Pancreas (tissue), 10 donors: ENCODE measurements around the gene C14orf132. TPM values are rescaled to one million over a fixed set of nuclear protein-coding genes. Genes with fewer than 3 reads are reported as not detected.

Experiments used
- ATAC-seq, 4 donors: fragments of 200-7000 bp; cut with Tn5 transposase; one replicate each; pipeline versions ENCODE4 v1.8.0 to v1.9.1; 2020; ENCODE audit warnings: mild to moderate bottlenecking in 4 of 4, moderate library complexity in 4 of 4
- DNase-seq, 6 donors: peaks; one replicate each; pipeline ENCODE4 v3.0.0-alpha.2; 2020
- FAIRE-seq: peaks from 2 replicates; lab custom pipeline; 2012; peaks lifted over from hg19 to GRCh38; lab: Jason Lieb, UNC
- H3K27ac ChIP-seq, 4 donors: fragments of 200-600 bp; sonication (generic); 1 replicate in 3 of 4; 2 replicates in 1 of 4; pipeline versions ENCODE4 v1.5.0 to v1.8.0; 2020
- H3K27me3 ChIP-seq, 4 donors: fragments of 200-600 bp; one replicate each; pipeline ENCODE4 v1.8.0; 2021
- H3K36me3 ChIP-seq, 3 donors: fragments of 200-600 bp; sonication (generic) in 1 of 3; one replicate each; pipeline versions ENCODE4 v1.5.0 to v1.8.0; 2020 to 2021
- H3K4me1 ChIP-seq, 3 donors: fragments of 200-600 bp; one replicate each; pipeline ENCODE4 v1.8.0; 2021
- H3K4me3 ChIP-seq, 4 donors: fragments of 200-600 bp; sonication (generic) in 2 of 4; one replicate each; pipeline versions ENCODE4 v1.5.0 to v1.8.0; 2020 to 2021
- H3K9me3 ChIP-seq, 4 donors: fragments of 200-600 bp; one replicate each; pipeline ENCODE4 v1.8.0; 2021
- WGBS, 2 donors: extraction: QIAGEN DNeasy Blood & Tissue Kit; methylation state at CpG; one replicate each; pipeline ENCODE4 v1.1.7; 2013; 5-methylcytosine and 5-hydroxymethylcytosine counted together
- intact Hi-C, 3 donors: fragments of 100-400 bp; cut with DNase I; formaldehyde crosslinking; loops; one replicate each; pipeline versions ENCODE4 v1.11.1 to v1.14.2; 2022
- polyA plus RNA-seq, 2 donors: library from polyadenylated mRNA; stranded (reverse); fragments of 200-250 nt; gene quantifications; one replicate each; pipeline ENCODE4 v1.2.3, GENCODE V29; 2013
- total RNA-seq, 6 donors: library from RNA; stranded (reverse); fragmentation: NEBNext Ultra II Directional in 4 of 6; extraction: Animal tissue kit (Norgen Biotek cat#: 25700) in 4 of 6; gene quantifications; one replicate each; pipeline versions ENCODE4 v1.2.1 to v1.2.4, GENCODE V29; 2021 to 2023
- TF ChIP-seq, protein P1 (sequence below), 4 donors: fragments of 200-600 bp; sonication (generic) in 3 of 4; IDR thresholded peaks; one replicate each; pipeline versions ENCODE4 v1.5.0 to v1.8.0; 2021; ENCODE audit warnings: antibody characterized with exemption in 4 of 4
- donor health status: healthy with polysubstance abuse.
- donor health status: DM: no; HTN: no; CAD: no; lungs with moderate emphysema.
- donor health status: DM: no; HTN: no; CAD: no.
- donor health status: control.
- donor health status: control.
- donor health status: Bipolar disorder and iron deficiency.
- donor health status: DM: yes; HTN: yes; CAD: no.
- donor health status: DM: no; HTN: no; CAD: no.
- donor health status: DM: no; HTN: no; CAD: no.
- donor health status: DM: yes; HTN: yes; CAD: no.

Gene C14orf132
- total and polyA plus RNA-seq, 8 donors = 1.5 to 11.7 (median 3.7) TPM

DNA sequence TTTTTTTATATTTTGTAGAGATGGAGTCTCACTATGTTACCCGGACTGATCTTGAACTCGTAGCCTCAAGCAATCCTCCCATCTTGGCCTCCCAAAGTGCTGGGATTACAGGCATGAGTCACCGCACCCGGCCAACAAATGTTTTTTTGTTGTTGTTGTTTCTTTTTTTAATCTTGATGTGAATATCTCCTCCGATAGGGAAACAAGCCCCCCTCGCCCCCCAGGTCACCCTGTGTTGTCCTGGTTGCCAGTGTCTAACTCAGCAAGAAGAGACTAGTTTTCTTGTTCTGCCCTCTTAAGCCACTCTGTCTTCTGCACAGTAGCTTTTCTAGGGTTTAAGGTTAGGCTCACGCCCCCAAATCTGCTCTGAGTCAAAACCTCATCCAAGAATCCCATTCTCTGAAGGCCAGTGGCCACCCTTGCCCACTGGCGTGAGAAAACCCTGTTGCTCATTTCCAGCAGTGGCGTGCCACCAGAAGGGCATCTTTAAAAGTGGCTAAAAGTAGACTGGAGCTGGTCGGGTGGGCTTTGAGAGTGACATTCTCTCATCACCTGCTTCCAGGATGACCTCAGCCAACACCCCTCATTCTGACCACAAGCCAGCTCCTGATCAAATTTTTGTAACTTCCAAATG is 42.7 kb downstream of the C14orf132 start:
- WGBS, 2 donors = 79 to 94% methylated on average over 10 of the region's 10 CpGs
- Histone ChIP-seq H3K4me3 (no peak overlapping the region), H3K4me1 (peaks cover 0 to 8% (median 0%) of the 10 kb centered on the region in 3 donors), H3K9me3 (no peaks in the 10 kb centered on the region), H3K27me3 (no peaks in the 10 kb centered on the region), H3K27ac (no peak overlapping the region), H3K36me3 (no peaks in the 10 kb centered on the region)
- intact Hi-C loops = no loop called here
- TF ChIP-seq, protein P1, sequence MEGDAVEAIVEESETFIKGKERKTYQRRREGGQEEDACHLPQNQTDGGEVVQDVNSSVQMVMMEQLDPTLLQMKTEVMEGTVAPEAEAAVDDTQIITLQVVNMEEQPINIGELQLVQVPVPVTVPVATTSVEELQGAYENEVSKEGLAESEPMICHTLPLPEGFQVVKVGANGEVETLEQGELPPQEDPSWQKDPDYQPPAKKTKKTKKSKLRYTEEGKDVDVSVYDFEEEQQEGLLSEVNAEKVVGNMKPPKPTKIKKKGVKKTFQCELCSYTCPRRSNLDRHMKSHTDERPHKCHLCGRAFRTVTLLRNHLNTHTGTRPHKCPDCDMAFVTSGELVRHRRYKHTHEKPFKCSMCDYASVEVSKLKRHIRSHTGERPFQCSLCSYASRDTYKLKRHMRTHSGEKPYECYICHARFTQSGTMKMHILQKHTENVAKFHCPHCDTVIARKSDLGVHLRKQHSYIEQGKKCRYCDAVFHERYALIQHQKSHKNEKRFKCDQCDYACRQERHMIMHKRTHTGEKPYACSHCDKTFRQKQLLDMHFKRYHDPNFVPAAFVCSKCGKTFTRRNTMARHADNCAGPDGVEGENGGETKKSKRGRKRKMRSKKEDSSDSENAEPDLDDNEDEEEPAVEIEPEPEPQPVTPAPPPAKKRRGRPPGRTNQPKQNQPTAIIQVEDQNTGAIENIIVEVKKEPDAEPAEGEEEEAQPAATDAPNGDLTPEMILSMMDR (IDR thresholded peaks at IDR 0.05) = no peak
- peak in 1 of 6 donors; percentile 18 for DNase-seq
- no peak for ATAC-seq
- FAIRE-seq = no peak

DNA sequence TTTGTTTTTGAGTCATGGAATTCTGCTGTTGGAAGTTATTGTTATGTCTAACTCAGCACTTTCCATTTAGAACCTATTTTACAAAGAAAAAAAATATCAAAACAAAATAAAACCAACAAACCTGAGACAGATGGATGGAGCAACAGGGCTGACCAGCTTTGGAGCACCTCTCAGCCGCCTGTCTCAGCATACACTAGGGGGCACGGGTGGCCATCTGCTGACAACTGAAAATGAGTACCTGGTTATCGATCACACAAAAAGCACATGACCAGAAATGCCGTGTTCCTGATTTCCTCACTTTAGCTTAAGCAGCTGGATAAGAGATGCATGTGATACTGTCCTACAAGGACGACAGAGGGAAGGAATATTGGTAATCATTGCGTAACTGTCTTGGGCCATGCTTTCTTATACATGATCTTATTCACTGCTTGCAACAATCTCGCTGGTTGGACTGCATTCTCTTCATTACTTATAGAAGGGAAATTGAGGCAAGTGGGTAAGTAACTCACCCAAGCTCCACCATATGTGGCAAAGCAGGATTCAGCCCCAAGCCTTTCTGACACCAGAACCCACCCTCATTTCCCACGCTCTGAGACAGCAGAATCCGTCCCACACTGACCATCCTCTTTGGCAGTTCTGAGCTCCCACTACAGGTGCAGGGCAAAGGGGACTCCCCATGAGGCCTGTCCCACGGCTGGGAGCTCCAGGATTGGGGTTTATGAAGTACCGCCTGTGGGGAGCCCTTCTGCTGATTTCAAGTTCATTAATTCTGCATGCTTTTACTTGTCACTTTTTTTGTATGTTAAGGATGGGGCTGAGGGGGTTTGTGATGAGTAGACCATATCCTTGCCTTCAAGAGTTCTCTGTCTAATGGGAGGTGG is 43.5 kb downstream of the C14orf132 start:
- 79 to 81% methylated on average over 11 of the region's 11 CpGs for WGBS, 2 donors
- H3K4me3 ChIP-seq = no peak overlapping the region

DNA sequence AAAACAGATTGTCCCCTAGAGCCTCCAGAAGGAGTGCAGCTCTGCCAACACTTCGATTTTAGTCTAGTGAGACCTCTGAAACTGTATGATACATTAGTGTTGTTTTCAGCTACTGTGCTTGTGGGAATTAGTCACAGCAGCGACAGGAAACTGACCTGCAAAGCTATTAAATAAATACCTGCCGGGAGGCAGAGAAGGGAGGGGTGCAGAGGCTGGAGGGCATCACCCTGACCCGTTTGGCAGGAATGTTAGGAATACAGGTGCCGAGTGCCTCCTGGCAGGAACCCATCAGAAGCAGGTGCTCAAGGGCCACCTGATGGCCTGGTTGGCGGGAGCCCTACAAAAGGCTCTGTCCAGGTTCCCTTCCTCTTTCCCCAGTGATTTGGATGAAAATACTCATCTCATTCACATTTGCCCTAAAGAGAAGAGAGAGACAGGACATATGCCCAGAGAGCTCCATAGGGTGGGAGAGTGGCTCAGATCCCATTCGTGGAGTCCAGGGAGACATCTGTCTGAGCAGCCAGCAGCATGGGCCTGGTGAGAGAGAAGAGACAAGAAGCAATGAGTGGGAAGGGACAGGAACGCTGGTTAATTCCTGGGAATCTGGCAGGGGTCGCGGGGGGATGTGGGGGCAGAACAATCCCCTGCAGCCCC is 44.6 kb downstream of the C14orf132 start:
- ATAC-seq = peak; percentile 87 to 93 (median 92)
- WGBS, 2 donors = 44 to 50% methylated on average over 10 of the region's 10 CpGs

More for the DNA sequence above, 43.5 kb downstream of the C14orf132 start:
- intact Hi-C loops = no loop called here
- Histone ChIP-seq H3K4me1 (peaks cover 0 to 8% (median 0%) of the 10 kb centered on the region in 3 donors), H3K9me3 (no peaks in the 10 kb centered on the region), H3K36me3 (no peaks in the 10 kb centered on the region), H3K27ac (peak overlapping the region in 2 of 4 donors; percentile 41 to 78), H3K27me3 (no peaks in the 10 kb centered on the region)
- ATAC-seq (no peak), DNase-seq (peak in 1 of 6 donors; percentile 29), FAIRE-seq (no peak)
- TF ChIP-seq, protein P1 (IDR thresholded peaks at IDR 0.05) = no peak

DNA sequence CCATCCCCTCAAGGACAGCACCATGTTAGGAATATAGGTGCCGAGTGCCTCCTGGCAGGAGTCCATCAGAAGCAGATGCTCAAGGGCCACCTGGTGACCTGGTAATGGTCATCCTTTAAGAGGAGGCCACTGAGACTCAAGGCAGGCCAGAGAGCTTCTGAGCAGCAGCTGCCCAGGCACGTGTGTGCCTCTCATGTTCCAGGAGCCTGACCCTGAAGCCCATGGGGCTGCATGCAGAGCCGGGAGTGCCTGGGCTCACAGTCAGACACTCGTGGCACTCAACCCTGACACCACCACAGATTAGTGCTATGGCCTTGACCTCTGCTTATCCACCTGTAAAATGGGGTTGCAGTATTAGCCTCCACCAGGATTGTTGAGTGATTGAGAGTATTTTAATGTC is 45.6 kb downstream of the C14orf132 start:
- intact Hi-C loops = no loop called here
- WGBS, 2 donors = 45 to 52% methylated on average over 4 of the region's 4 CpGs

More for the DNA sequence above, 44.6 kb downstream of the C14orf132 start:
- Histone ChIP-seq H3K9me3 (no peaks in the 10 kb centered on the region), H3K36me3 (no peaks in the 10 kb centered on the region), H3K27ac (peak overlapping the region; percentile 41 to 78 (median 48)), H3K27me3 (no peaks in the 10 kb centered on the region), H3K4me1 (peaks cover 0 to 8% (median 0%) of the 10 kb centered on the region in 3 donors), H3K4me3 (no peak overlapping the region)
- intact Hi-C loops = no loop called here
- peak in 5 of 6 donors; percentile 57 to 78 (median 74) for DNase-seq
- TF ChIP-seq, protein P1 (IDR thresholded peaks at IDR 0.05) = no peak
- FAIRE-seq = no peak

More for the DNA sequence above, 45.6 kb downstream of the C14orf132 start:
- no peak for FAIRE-seq
- no peak for ATAC-seq
- Histone ChIP-seq H3K4me1 (peaks cover 0 to 8% (median 0%) of the 10 kb centered on the region in 3 donors), H3K36me3 (no peaks in the 10 kb centered on the region), H3K27ac (no peak overlapping the region), H3K27me3 (no peaks in the 10 kb centered on the region), H3K9me3 (no peaks in the 10 kb centered on the region), H3K4me3 (no peak overlapping the region)
- peak in 1 of 6 donors; percentile 30 for DNase-seq
- TF ChIP-seq, protein P1 (IDR thresholded peaks at IDR 0.05) = no peak
